KOPT-K1 (cell line): ENCODE measurements around the gene SS18L1.

Experiments used
- H3K27ac ChIP-seq: fragments of 200-600 bp; sonication (generic); 2 replicates; pipeline ENCODE4 v1.5.1; 2016; ENCODE audit warnings: antibody characterized with exemption, mild to moderate bottlenecking, low read depth, low read length; ENCODE audit not compliant: poor library complexity, severe bottlenecking
- H3K36me3 ChIP-seq: fragments of 200-600 bp; sonication (generic); 2 replicates; pipeline ENCODE4 v1.5.1; 2017; ENCODE audit warnings: antibody characterized with exemption, mild to moderate bottlenecking, low read length, moderate library complexity; ENCODE audit not compliant: insufficient read depth
- H3K9me3 ChIP-seq: fragments of 200-600 bp; sonication (generic); 2 replicates; pipeline ENCODE4 v1.5.1; 2017; ENCODE audit warnings: antibody characterized with exemption, low read length, mild to moderate bottlenecking; ENCODE audit not compliant: insufficient read depth, poor library complexity, severe bottlenecking

Gene SS18L1

DNA sequence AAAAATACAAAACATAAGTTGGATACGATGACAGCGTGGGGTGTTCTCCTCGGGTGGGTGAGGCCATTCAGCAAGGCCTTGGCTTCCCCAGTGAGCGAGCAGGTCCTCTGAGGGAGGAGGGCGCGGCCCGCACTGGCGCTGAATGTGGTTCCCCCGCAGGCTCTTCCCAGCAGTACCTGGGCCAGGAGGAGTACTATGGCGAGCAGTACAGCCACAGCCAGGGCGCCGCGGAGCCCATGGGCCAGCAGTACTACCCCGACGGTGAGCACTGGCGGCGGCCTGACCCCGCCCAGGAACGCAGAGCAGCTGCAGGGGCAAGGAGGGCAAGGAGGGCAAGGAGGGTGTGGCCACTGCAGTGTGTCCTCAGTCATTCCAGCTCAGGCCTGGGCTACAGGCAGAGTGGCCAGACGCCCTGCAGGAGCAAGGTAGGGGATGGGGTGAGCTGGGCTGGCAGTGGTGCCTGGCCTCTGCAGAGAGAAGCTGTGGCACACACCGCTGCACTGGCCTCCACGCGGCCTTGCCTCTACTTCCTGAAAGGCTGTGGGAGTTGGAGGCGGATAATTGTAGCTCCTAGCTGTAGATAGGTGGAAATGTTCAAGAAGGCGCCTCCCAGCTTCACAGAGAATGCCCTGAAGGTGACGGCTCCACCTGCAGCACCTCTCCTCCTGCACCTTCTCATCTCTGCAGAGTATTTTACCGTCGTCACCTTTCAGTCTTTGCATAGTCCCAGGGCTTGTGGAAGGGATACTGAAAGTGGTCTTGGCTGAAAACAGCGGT is 20.6 kb downstream of the SS18L1 start:
- H3K36me3 ChIP-seq: peaks cover 85% of the 10 kb centered on the region
- no peak overlapping the region for H3K27ac ChIP-seq
- H3K9me3 ChIP-seq: no peaks in the 10 kb centered on the region

DNA sequence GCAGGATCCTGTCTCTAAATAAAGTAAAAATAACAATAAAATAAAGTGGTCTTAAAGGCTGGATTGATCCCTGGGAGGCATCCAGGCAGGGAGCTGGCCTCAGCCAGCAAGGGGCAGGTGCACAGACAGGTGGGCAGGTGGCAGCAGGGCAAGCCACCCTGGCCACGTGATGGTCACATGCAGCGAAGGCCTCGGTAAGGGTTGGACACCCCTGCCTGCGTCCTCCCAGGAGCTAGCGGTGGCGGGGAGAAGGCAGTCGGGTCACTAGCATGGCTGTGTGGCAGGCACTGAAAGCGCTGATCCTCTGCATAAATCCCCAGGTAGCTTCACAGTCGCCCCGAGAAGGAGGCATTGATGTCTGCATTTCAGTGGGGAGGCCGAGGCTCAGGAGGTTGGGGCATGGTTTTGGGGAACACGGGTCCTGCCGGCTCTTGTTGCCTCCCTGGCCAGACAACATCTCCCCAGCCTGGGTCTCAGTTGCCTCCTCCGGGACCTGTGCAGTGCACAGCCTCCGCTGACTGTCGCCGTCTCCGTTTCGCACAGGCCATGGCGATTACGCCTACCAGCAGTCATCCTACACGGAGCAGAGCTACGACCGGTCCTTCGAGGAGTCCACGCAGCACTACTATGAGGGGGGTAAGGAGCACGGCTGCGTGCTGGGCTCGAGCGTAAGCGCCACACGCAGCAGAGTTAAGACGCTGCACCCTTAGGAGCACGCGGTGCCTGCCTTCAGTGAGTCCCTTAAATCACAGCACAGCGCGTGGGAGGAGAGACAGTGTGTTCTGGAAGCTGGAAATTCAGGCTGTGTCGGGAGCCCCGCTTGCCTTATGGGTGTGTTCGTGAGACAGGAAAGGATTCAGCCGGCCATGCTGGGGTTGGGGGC is 21.6 kb downstream of the SS18L1 start:
- Histone ChIP-seq H3K9me3 (no peaks in the 10 kb centered on the region), H3K27ac (no peak overlapping the region), H3K36me3 (peaks cover 90% of the 10 kb centered on the region)

DNA sequence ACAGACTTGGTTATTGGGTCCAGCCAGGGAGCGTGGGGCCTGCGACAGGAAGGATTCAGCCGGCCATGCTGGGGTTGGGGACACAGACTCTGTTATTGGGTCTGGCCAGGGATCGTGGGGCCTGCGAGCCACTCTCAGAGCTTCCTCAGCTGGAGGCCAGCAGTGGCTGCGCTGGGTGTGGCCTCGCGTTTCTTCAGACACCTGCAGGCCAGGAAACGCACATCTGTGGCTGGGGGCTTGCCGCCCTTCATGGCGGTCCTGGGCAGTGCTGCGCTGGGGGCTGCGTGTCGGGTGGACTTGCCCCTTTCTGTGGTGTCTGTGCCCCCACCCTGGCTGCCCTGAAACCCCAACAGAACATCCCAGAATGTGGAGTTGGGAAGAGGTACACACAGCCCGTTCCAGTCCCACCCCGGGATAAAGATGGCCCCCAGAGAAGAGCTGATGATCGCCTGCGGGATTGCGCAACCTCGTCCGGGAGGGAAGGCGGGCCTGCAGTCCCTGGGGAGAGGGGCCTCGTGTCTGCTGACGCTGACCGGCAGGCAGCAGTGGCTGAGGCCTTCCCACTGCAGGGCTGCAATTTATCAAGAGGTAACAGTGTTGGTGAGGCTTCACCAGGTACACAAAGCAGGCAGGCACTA is 22.3 kb downstream of the SS18L1 start:
- no peaks in the 10 kb centered on the region for H3K9me3 ChIP-seq
- H3K36me3 ChIP-seq: peaks cover 85% of the 10 kb centered on the region
- H3K27ac ChIP-seq: no peak overlapping the region

DNA sequence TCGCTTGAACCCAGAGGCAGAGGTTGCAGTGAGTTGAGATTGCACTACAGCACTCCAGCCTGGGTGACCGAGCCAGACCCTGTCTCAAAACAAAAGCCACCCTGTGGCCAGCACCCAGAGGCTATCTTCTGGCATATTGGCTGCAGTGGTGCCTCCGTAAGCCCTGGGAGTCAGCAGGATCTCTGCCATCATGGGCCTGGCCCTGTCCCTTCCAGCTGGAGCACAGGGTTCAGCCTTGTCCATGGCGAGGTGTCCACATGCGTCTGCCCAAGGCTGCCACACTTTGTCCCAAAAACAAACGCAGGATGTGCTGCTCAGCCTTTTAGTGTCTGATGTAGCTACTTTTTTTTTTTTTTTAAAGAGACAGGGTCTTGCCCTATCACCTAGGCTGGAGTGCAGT is 23.9 kb downstream of the SS18L1 start:
- H3K27ac ChIP-seq: no peak overlapping the region
- H3K9me3 ChIP-seq: no peaks in the 10 kb centered on the region
- H3K36me3 ChIP-seq: peaks cover 74% of the 10 kb centered on the region

DNA sequence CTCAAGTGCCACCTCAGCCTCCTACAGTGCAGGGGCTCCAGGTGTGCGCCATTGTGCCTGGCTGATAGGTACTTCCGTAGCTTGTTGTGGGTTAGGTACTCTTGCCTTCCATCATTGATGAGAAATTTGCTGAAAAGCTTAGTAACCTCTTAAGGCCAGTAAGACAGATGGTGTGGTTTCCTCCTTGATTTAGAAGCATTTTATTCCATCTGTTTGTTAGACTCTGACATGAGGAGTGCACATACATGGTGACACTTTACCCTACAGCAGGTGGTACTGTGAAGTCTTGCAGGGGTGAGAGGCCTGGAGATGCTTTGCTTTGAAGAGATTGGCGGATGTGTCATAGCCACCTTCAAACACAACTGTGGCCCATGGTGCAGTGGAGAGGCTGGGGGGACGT is 24.5 kb downstream of the SS18L1 start:
- Histone ChIP-seq H3K27ac (no peak overlapping the region), H3K9me3 (no peaks in the 10 kb centered on the region), H3K36me3 (peaks cover 74% of the 10 kb centered on the region)

DNA sequence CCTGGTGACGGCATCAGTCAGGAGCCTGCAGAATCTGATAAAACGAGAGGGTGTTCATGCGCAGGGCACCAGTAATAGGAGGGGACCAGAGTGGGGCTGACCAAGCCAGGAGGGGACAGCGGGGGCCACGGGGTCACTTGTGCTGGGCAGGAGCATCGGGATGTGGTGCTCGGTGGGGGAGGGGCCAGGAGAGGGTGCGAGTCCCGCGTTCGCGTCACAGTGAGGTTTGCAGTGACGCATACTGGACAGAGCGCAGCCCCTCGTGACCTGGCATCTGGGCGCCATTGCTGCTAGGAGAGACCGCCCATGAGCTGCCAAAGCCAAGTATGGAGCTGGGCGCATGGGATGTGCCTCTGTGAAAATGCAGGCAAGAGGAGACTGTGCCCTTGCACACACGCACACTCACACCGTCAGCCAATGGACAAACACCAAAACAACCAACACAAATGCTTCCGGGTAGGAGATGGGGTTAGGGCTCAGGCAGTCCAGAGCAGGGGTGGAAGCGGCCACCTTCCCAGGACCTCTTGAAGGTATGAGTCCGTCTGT is 25.4 kb downstream of the SS18L1 start:
- no peaks in the 10 kb centered on the region for H3K9me3 ChIP-seq
- H3K27ac ChIP-seq: no peak overlapping the region
- peaks cover 66% of the 10 kb centered on the region for H3K36me3 ChIP-seq

DNA sequence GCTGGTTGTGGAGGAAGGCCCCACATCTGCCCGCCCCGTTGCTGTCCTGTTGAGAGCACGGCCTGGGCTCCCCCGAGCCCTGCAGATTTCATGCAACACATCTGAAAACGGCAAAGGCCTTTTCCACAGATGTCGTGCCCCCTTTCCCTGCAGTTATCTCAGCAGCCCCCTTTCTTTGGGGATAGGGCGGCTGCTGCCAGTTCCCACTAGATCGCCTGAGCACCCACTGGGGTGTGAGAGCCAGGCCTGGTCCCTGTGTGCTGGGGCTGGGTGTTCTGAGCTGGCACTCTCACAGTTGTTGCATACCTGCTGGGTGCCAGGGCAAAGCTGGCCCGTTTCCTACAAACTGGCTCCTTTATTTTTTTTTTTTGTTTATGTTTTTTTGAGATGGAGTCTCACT is 27.0 kb downstream of the SS18L1 start:
- Histone ChIP-seq H3K36me3 (peaks cover 65% of the 10 kb centered on the region), H3K27ac (no peak overlapping the region), H3K9me3 (no peaks in the 10 kb centered on the region)

DNA sequence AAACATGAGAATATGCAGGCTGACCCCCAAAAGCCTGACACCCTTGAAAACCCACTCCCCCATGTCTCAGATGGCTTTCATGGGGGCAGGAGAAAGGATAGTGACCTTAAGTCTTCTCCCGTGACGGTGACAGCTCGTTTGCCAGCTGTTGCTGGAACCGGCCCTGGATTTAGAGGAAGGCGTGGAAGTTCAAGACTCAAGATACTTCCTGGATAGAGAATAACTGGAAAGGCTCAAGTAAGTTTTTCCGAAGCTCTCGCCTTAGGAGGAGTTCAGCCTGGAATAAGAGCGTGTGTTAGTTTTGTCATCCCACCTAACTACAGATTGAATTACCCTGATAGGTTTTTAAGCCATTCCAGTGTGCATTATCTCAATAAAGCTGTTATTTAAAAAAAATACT is 27.7 kb downstream of the SS18L1 start:
- H3K36me3 ChIP-seq: peaks cover 65% of the 10 kb centered on the region

DNA sequence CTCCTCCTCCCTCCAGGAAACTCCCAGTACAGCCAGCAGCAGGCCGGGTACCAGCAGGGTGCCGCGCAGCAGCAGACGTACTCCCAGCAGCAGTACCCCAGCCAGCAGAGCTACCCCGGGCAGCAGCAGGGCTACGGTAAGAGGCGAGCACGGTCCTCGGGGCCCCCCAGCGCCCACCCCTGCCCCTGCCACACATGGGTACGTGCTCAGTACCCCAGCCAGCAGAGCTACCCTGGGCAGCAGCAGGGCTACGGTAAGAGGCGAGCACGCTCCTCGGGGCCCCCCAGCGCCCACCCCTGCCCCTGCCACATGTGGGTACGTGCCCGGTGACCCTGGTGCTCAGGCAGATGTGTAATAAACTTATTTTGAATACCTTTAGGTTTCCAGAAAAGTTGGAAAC is 29.1 kb downstream of the SS18L1 start:
- no peaks in the 10 kb centered on the region for H3K9me3 ChIP-seq
- H3K36me3 ChIP-seq: peaks cover 62% of the 10 kb centered on the region
- no peak overlapping the region for H3K27ac ChIP-seq

More for the DNA sequence above, 27.7 kb downstream of the SS18L1 start:
- no peaks in the 10 kb centered on the region for H3K9me3 ChIP-seq
- H3K27ac ChIP-seq: no peak overlapping the region

DNA sequence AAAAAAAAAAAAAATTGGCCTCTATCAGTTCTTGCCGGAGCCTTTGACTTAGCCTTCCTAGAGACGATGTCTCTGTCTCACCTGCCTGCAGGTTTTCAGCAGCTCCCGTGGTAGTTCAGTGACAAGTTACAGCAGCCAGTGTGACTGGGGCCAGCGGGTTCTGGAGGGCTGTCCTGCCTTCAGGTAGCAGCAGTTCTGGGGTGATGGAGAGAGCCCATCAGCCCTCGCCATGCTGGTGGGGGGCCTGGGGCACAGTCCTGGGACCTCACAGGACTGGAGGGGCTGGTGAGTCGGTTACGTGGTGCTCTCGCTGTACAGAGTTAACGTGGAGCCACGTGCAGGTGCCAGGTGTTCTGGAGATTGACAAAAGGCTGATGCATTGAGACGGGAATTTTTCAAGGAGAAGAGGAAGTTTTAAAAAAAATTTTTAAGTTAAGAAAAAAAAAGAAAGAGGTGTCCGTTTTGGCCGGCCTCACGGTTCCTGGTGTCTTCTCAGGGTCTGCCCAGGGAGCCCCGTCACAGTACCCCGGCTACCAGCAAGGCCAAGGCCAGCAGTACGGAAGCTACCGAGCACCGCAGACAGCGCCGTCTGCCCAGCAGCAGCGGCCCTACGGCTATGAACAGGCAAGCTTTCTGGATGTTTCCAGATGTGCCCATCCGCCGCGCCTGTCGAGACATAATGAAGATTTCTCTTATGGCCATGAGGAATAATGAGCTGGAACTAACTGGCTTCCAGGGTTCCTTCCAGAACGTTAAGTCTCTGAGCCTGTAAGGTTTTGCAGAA is 30.6 kb downstream of the SS18L1 start:
- no peak overlapping the region for H3K27ac ChIP-seq
- H3K36me3 ChIP-seq: peaks cover 55% of the 10 kb centered on the region
- H3K9me3 ChIP-seq: no peaks in the 10 kb centered on the region

DNA sequence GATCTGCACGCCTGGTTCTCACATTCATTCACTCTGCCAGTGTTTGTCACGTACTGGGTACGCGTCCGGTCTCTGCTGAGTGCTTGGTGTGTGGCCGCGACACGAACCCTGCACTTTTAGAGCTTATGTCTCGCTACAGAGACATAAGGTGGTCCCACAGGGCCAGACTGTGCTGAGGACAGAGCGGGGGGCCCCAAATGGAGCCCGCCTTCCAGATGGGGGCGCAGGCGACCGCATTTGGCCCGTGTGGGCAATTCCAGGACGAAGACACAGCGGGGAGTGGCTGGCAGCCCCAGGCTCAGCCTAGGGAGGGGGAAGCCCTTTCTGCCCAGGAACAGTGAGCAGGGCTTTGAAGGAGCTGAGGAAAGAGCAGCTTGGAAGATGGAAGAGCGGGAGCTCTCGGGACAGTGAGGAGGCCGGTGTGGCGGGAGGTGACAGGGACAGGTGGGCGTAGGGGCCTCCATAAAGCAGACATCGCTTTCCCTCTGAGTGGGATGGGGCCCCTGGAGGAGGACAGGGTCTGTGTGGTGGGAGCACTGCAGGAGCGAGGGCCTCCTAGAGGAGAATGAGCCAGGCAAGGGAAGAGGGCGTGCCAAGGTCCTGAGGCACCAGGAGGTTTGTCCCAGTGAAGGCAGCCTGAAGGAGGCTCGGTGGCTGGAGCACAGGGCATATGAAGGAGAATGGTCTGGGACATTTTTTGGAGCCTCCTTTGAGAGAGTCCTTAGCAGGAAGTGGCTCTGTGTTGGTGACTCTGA is 31.5 kb downstream of the SS18L1 start:
- Histone ChIP-seq H3K9me3 (no peaks in the 10 kb centered on the region), H3K27ac (no peak overlapping the region), H3K36me3 (peaks cover 52% of the 10 kb centered on the region)

DNA sequence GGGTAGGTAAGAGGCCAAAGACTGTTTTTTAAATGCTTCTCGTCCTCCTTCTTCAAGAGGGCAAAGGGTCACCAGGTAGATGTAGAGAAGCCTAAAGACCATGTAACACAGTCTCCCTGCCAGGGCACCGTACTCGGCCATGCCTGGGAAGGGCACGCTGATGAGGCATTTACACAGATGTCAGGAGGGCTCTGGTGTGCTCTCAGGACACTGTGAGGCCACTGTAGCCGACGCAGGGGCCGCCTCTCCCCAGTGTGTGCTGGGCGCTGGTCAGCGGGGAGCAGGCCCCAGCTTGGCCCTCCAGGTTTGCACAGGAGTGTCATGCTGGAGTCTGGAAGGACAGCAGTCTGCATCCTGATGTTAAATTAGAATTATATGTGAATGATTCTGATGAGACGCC is 32.1 kb downstream of the SS18L1 start:
- H3K9me3 ChIP-seq: no peaks in the 10 kb centered on the region
- H3K36me3 ChIP-seq: peaks cover 52% of the 10 kb centered on the region
- H3K27ac ChIP-seq: no peak overlapping the region

DNA sequence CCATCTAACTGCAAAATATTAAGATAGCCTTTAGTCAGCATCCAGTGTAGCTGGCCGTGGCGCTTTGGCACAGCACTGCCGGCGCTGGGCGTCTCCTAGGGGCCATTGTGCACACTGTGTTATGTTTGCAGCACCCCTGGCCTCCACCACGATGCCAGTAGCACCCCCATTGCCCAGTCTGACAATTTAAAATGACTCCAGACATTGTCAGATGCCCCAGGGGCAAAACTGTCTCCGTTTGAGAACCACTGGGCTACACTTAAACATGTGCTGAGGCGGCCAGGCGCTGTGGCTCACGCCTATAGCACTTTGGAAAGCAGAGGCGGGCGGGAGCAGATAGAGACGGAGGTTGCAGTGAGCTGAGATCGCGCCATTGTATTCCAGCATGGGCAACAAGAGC is 33.3 kb downstream of the SS18L1 start:
- peaks cover 52% of the 10 kb centered on the region for H3K36me3 ChIP-seq
- no peak overlapping the region for H3K27ac ChIP-seq
- no peaks in the 10 kb centered on the region for H3K9me3 ChIP-seq

DNA sequence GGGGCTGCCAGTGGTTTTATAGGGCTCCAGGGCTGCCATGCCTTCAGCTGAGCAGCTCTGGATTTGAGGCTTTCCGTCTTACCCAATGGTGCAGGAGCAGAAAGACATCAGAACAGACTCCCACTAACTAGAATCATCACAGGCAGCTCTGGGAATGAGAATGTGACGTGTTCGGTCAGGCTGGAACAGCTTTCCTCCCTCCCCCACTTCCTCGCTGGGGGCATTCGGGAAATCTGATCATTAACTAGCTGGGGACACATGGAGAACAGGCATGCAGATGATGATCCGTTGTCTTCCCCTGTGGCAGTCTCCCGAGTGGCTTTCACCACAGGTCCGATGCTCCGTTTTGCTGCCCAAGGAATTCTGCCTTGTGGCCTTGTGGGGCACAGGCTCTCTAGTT is 33.7 kb downstream of the SS18L1 start:
- peaks cover 50% of the 10 kb centered on the region for H3K36me3 ChIP-seq

More for the DNA sequence above, 33.7 kb downstream of the SS18L1 start:
- Histone ChIP-seq H3K27ac (no peak overlapping the region), H3K9me3 (no peaks in the 10 kb centered on the region)
